Tibial nerve (tissue), 4 donors: ENCODE measurements around the gene ERBB4. TPM values are rescaled to one million over a fixed set of nuclear protein-coding genes. Genes with fewer than 3 reads are reported as not detected.

Experiments used
- DNase-seq, 2 donors: peaks; one replicate each; pipeline ENCODE4 v3.0.0-alpha.2; 2019; ENCODE audit warnings: low spot score in 2 of 2
- H3K27ac ChIP-seq, 4 donors: fragments of 200-600 bp; sonication (generic) in 3 of 4; one replicate each; pipeline ENCODE4 v1.5.1; 2017 to 2019; ENCODE audit warnings: mild to moderate bottlenecking in 1 of 4
- H3K27me3 ChIP-seq, 2 donors: fragments of 200-600 bp; sonication (generic) in 1 of 2; one replicate each; pipeline versions ENCODE4 v1.5.1 to v1.6.0; 2017 to 2019
- H3K36me3 ChIP-seq, 3 donors: fragments of 200-600 bp; sonication (generic); one replicate each; pipeline ENCODE4 v1.5.1; 2018 to 2019
- H3K4me1 ChIP-seq, 4 donors: fragments of 200-600 bp; sonication (generic) in 3 of 4; one replicate each; pipeline ENCODE4 v1.5.1; 2017 to 2019
- H3K4me3 ChIP-seq, 4 donors: fragments of 200-600 bp; sonication (generic) in 3 of 4; one replicate each; pipeline ENCODE4 v1.5.1; 2017 to 2019; ENCODE audit warnings: mild to moderate bottlenecking in 1 of 4, moderate library complexity in 1 of 4
- H3K9me3 ChIP-seq, 4 donors: fragments of 200-600 bp; sonication (generic) in 3 of 4; one replicate each; pipeline ENCODE4 v1.5.1; 2017 to 2019
- CTCF ChIP-seq, 5 experiments: fragments of 200-600 bp in 3 of 5; fragments of 450-650 bp in 2 of 5; sonication (generic) in 3 of 5; IDR thresholded peaks; one replicate each; pipeline ENCODE4 v1.5.1; 2016 to 2019; ENCODE audit warnings: antibody characterized with exemption in 5 of 5, mild to moderate bottlenecking in 3 of 5, moderate library complexity in 2 of 5
- EP300 ChIP-seq, 2 donors: sonication (generic); formaldehyde crosslinking; IDR thresholded peaks; one replicate each; pipeline ENCODE4 v1.6.1; 2017; ENCODE audit warnings: antibody characterized with exemption in 2 of 2, mild to moderate bottlenecking in 1 of 2
- POLR2A ChIP-seq, 2 donors: fragments of 450-650 bp; IDR thresholded peaks; one replicate each; pipeline ENCODE4 v1.6.1; 2017; ENCODE audit warnings: antibody characterized with exemption in 2 of 2, mild to moderate bottlenecking in 2 of 2, moderate library complexity in 2 of 2
- WGBS, 2 donors: methylation state at CpG; one replicate each; pipeline ENCODE4 v1.1.5; 2018; 5-methylcytosine and 5-hydroxymethylcytosine counted together
- total RNA-seq, 4 donors: library from RNA; depleted of rRNA; stranded (reverse); fragments of >200 nt; gene quantifications; one replicate each; pipeline ENCODE4 v1.1.0, GENCODE V29; 2016

Gene ERBB4
- total RNA-seq, 4 donors from 2014 or later, result 2.4 to 3.3 (median 2.9) TPM

- WGBS, 2 donors, result 83 to 86% methylated on average over 3 of the region's 3 CpGs
- DNase-seq, result no peak
- no peaks in the 10 kb centered on the region for H3K36me3 ChIP-seq
Measured at GRCh38 chr2:211407076-211407475, 1131.5 kb downstream of the ERBB4 start.

GRCh38 chr2:211405036-211405435 is 1133.6 kb downstream of the ERBB4 start:
- no peak overlapping the region for H3K27ac ChIP-seq
- no peak for TF ChIP-seq CTCF (IDR thresholded peaks at IDR 0.05)
- no peak for TF ChIP-seq POLR2A (IDR thresholded peaks at IDR 0.05)
- TF ChIP-seq EP300 (IDR thresholded peaks at IDR 0.05), result no peak
- H3K27me3 ChIP-seq, result no peaks in the 10 kb centered on the region
- no peak overlapping the region for H3K4me3 ChIP-seq
- no peaks in the 10 kb centered on the region for H3K4me1 ChIP-seq
- 89 to 90% methylated on average over 4 of the region's 4 CpGs for WGBS, 2 donors
- no peak for DNase-seq
- H3K36me3 ChIP-seq, result no peaks in the 10 kb centered on the region
- no peaks in the 10 kb centered on the region for H3K9me3 ChIP-seq

More at GRCh38 chr2:211407076-211407475, 1131.5 kb downstream of the ERBB4 start:
- H3K27me3 ChIP-seq, result no peaks in the 10 kb centered on the region
- no peak overlapping the region for H3K27ac ChIP-seq
- no peak for TF ChIP-seq POLR2A (IDR thresholded peaks at IDR 0.05)
- no peak overlapping the region for H3K4me3 ChIP-seq
- no peaks in the 10 kb centered on the region for H3K9me3 ChIP-seq
- H3K4me1 ChIP-seq, result no peaks in the 10 kb centered on the region

- H3K4me3 ChIP-seq, result no peak overlapping the region
- no peaks in the 10 kb centered on the region for H3K9me3 ChIP-seq
- no peaks in the 10 kb centered on the region for H3K36me3 ChIP-seq
- TF ChIP-seq CTCF (IDR thresholded peaks at IDR 0.05) (no peak), POLR2A (IDR thresholded peaks at IDR 0.05) (no peak), EP300 (IDR thresholded peaks at IDR 0.05) (no peak)
- 60 to 62% methylated on average over 4 of the region's 4 CpGs for WGBS, 2 donors
- no peaks in the 10 kb centered on the region for H3K27me3 ChIP-seq
- no peaks in the 10 kb centered on the region for H3K4me1 ChIP-seq
- no peak for DNase-seq
- H3K27ac ChIP-seq, result no peak overlapping the region
Measured at GRCh38 chr2:211404098-211404497, 1134.5 kb downstream of the ERBB4 start.

GRCh38 chr2:211401328-211401727 is 1137.3 kb downstream of the ERBB4 start:
- Histone ChIP-seq H3K4me1 (no peaks in the 10 kb centered on the region), H3K36me3 (no peaks in the 10 kb centered on the region), H3K27me3 (no peaks in the 10 kb centered on the region), H3K27ac (no peak overlapping the region), H3K9me3 (no peaks in the 10 kb centered on the region), H3K4me3 (no peak overlapping the region)
- no peak for DNase-seq
- TF ChIP-seq CTCF (IDR thresholded peaks at IDR 0.05) (no peak), EP300 (IDR thresholded peaks at IDR 0.05) (no peak), POLR2A (IDR thresholded peaks at IDR 0.05) (no peak)
- 75 to 76% methylated on average over 2 of the region's 2 CpGs for WGBS, 2 donors

- H3K27me3 ChIP-seq, result no peaks in the 10 kb centered on the region
- WGBS, 2 donors, result 77 to 80% methylated on average over 2 of the region's 2 CpGs
- TF ChIP-seq EP300 (IDR thresholded peaks at IDR 0.05), result no peak
- no peak for TF ChIP-seq CTCF (IDR thresholded peaks at IDR 0.05)
- no peak for TF ChIP-seq POLR2A (IDR thresholded peaks at IDR 0.05)
- no peaks in the 10 kb centered on the region for H3K4me1 ChIP-seq
- H3K4me3 ChIP-seq, result no peak overlapping the region
- no peaks in the 10 kb centered on the region for H3K36me3 ChIP-seq
- DNase-seq, result no peak
- H3K27ac ChIP-seq, result no peak overlapping the region
- no peaks in the 10 kb centered on the region for H3K9me3 ChIP-seq
Measured at GRCh38 chr2:211397764-211398163, 1140.8 kb downstream of the ERBB4 start.

- Histone ChIP-seq H3K4me1 (no peaks in the 10 kb centered on the region), H3K36me3 (no peaks in the 10 kb centered on the region), H3K27me3 (no peaks in the 10 kb centered on the region), H3K9me3 (no peaks in the 10 kb centered on the region), H3K4me3 (no peak overlapping the region), H3K27ac (no peak overlapping the region)
- no peak for DNase-seq
- TF ChIP-seq POLR2A (IDR thresholded peaks at IDR 0.05) (no peak), CTCF (IDR thresholded peaks at IDR 0.05) (no peak)
- WGBS, 2 donors, result 82 to 83% methylated on average over 2 of the region's 2 CpGs
Measured at GRCh38 chr2:211396815-211397214, 1141.8 kb downstream of the ERBB4 start.
